GM15510 (cell line): Measurements from ENCODE around the gene WFIKKN2.

Experiments used
- POLR2A ChIP-seq: IDR thresholded peaks from 3 replicates; pipeline ENCODE4 v1.6.1; 2011; ENCODE audit warnings: borderline replicate concordance; ENCODE audit not compliant: insufficient read length; ENCODE audit errors: extremely low read depth

Gene WFIKKN2

GRCh38 chr17:50822550-50822949, 12.8 kb upstream of the WFIKKN2 start:
- TF ChIP-seq POLR2A, result no peak

GRCh38 chr17:50824429-50824828, 11.0 kb upstream of the WFIKKN2 start:
- no peak for TF ChIP-seq POLR2A

DNA sequence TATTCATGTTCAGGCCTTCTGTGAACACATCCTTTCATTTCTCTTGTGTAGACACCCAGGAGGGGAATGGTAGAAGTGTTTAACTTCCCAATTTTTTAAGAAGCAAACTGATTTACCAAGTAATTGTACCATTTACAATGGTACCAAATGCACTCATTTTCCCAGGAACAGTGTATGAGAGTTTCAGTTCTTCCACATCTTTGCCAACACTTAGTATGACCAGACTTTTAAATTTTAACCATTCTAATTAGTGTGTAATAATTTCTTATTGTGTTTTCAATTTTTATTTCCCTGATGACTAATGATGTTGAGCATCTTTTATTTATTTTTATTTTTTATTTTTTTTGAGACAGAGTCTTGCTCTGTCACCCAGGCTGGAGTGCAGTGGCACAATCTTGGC, 10.2 kb upstream of the WFIKKN2 start:
- TF ChIP-seq POLR2A, result no peak

GRCh38 chr17:50828508-50829170, 6.7 kb upstream of the WFIKKN2 start:
- TF ChIP-seq POLR2A, result no peak

DNA sequence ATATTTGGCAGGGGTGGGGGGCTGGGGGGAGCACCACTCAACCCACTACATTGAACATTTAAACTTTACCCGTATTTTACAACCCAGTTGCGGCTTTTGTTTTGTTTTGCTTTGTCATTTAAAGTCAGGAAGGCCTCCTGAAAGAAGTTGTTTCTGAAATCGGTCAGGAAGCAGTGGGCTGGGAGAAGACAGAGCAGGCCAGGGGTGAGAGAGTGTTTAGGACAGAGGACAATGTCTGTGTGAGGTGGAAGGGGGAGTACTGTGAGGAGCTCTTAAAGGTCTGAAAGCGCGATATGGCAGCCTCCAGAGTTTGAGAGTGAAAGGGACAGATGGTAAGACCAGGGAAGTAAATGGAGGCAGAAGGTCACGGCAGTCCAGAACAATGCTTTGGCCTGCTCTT, 6.1 kb upstream of the WFIKKN2 start:
- no peak for TF ChIP-seq POLR2A

GRCh38 chr17:50830352-50830751, 5.0 kb upstream of the WFIKKN2 start:
- TF ChIP-seq POLR2A, result no peak

- TF ChIP-seq POLR2A, result no peak
Measured at GRCh38 chr17:50830994-50831393, 4.4 kb upstream of the WFIKKN2 start.

- no peak for TF ChIP-seq POLR2A
Measured at GRCh38 chr17:50831471-50831928, 3.9 kb upstream of the WFIKKN2 start.

DNA sequence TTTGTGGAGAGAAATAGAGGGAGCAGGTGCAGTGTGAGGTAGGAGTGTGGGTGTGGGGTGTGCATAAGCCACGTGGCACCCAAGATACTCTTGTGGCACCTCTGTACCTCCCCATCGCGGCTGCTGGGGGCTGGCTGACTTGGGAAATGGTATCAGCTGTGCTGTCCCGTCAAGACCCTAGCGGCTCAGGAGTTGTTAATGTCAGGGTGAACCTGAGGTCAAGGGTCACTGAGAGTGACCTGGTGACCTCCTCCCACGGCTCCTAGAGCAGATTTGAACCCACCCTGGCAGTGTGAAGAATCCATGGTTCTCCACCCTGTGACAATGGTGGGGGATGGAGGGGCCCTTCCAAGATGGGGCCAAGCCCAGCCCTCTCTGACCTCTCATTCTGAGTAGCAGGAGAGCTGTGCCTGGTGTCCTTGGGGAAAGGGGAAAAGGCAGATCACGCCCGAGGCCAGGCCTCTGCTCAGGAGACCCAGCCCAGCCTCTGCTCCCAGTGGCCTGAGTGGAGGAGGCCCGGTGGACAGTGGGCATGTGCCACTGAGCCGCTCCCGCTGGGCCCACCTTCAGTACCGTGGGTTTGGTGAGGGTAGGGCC, 3.0 kb upstream of the WFIKKN2 start:
- TF ChIP-seq POLR2A, result no peak

DNA sequence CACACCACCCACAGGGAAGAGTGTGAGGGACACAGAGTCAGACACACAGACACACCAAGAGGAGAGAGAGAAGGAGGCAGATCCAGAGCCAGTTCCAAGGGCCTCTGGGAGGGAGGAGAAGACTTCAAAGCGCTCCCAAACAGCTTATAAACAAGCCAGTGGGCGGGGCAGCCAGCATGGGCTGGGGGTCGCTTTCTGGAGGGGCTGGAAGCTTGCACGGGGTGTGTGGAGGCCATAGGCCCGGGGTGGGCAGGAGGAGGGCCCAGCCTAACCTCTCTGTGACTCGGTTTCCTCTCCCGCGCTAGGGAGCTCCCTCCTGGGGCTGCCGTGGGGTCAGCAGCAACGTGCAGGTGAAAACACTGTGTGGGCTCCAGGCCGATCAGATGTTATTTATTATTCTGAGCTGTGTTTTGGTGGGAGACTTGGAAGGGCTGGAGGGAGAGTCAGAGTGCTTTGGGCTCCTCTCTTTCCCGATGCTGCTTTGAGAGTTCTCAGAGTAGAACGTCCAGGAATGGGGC, 2.5 kb upstream of the WFIKKN2 start:
- no peak for TF ChIP-seq POLR2A

- no peak for TF ChIP-seq POLR2A
Measured at GRCh38 chr17:50833510-50834428, 1.6 kb upstream of the WFIKKN2 start.

GRCh38 chr17:50834429-50835300, 721 bp upstream of the WFIKKN2 start:
- TF ChIP-seq POLR2A, result no peak

GRCh38 chr17:50836826-50837225, 1.4 kb downstream of the WFIKKN2 start:
- TF ChIP-seq POLR2A, result no peak

- no peak for TF ChIP-seq POLR2A
Measured at GRCh38 chr17:50837286-50837979, 2.0 kb downstream of the WFIKKN2 start.
